GM12878 (cell line): ENCODE measurements around the gene TFCP2L1.

ENCODE experiments used
- EP300 ChIP-seq, 2 experiments: fragments of 150-350 bp in 1 of 2; IDR thresholded peaks; 2 replicates each; pipeline ENCODE4 v1.6.1; 2011 to 2012; ENCODE audit warnings: low read depth in 2 of 2, low read length in 2 of 2, borderline replicate concordance in 1 of 2, improper control_type of control experiment in 1 of 2, inconsistent platforms in 1 of 2; ENCODE audit not compliant: control insufficient read depth in 1 of 2
- FOXM1 ChIP-seq: IDR thresholded peaks from 2 replicates; pipeline ENCODE4 v1.6.1; 2012; ENCODE audit warnings: low read depth, mild to moderate bottlenecking, inconsistent platforms, low read length, moderate library complexity
- KDM1A ChIP-seq: fragments of 200-600 bp; sonication (generic); IDR thresholded peaks from 2 replicates; pipeline ENCODE4 v1.6.1; 2016; ENCODE audit warnings: borderline replicate concordance
- POLR2A ChIP-seq: IDR thresholded peaks from 2 replicates; pipeline ENCODE4 v1.6.1; 2011; ENCODE audit warnings: low read depth, mild to moderate bottlenecking, low read length
- POU2F2 ChIP-seq: IDR thresholded peaks from 3 replicates; pipeline ENCODE4 v1.6.1; 2011; ENCODE audit warnings: low read depth, mild to moderate bottlenecking, low read length, borderline replicate concordance
- RAD51 ChIP-seq: fragments of 450-650 bp; IDR thresholded peaks from 2 replicates; pipeline ENCODE4 v1.6.1; 2016; ENCODE audit warnings: moderate library complexity, mild to moderate bottlenecking, inconsistent platforms
- STAT3 ChIP-seq: IDR thresholded peaks from 2 replicates; pipeline ENCODE4 v1.6.1; 2011; ENCODE audit warnings: low read depth, low read length, improper control_type of control experiment
- SUPT20H ChIP-seq: IDR thresholded peaks from 2 replicates; pipeline ENCODE4 v1.6.1; 2011; ENCODE audit warnings: low read depth, mild to moderate bottlenecking, low read length, moderate library complexity, borderline replicate concordance; ENCODE audit not compliant: control insufficient read depth
- SUZ12 ChIP-seq: fragments of 200-600 bp; sonication (generic); IDR thresholded peaks from one replicate; pipeline ENCODE4 v1.6.1; 2018; ENCODE audit warnings: antibody characterized with exemption, mild to moderate bottlenecking; ENCODE audit not compliant: unreplicated experiment
- ZNF274 ChIP-seq: IDR thresholded peaks from one replicate; pipeline ENCODE4 v1.8.0; 2011; ENCODE audit not compliant: insufficient read length, insufficient read depth
- TF ChIP-seq, protein P1 (sequence below), 3 experiments: IDR thresholded peaks in 2 of 3; conservative IDR thresholded peaks in 1 of 3; 2 replicates each; pipeline ENCODE4 v1.5.1; 2011; ENCODE audit warnings: low read depth in 3 of 3, low read length in 3 of 3, mild to moderate bottlenecking in 3 of 3, control low read depth in 2 of 3, moderate library complexity in 2 of 3, inconsistent platforms in 1 of 3, mixed read lengths in 1 of 3; ENCODE audit not compliant: control insufficient read depth in 2 of 3, insufficient read depth in 1 of 3; ENCODE audit errors: extremely low read depth in 1 of 3

DNA sequence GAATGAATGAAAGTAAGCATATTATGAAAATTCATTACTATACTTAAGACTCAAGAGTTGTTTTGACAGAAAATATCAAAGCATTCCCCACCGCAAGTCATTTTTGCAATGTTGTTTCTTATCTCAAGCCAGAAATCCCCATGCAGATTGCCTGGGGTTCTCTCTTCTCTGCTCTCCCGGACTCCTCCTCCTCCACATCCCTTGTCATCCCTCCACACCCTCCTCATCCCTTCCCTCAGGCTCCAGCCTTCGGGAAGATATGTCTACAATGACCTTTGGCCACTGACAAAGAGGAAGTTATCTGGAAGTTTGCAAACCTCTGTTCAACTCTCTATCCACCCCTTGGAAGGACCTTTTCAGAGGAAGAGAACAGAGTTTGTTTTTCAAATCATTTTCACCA lies 11.9 kb downstream of the TFCP2L1 start:
- TF ChIP-seq FOXM1 = no peak
- TF ChIP-seq, protein P1, sequence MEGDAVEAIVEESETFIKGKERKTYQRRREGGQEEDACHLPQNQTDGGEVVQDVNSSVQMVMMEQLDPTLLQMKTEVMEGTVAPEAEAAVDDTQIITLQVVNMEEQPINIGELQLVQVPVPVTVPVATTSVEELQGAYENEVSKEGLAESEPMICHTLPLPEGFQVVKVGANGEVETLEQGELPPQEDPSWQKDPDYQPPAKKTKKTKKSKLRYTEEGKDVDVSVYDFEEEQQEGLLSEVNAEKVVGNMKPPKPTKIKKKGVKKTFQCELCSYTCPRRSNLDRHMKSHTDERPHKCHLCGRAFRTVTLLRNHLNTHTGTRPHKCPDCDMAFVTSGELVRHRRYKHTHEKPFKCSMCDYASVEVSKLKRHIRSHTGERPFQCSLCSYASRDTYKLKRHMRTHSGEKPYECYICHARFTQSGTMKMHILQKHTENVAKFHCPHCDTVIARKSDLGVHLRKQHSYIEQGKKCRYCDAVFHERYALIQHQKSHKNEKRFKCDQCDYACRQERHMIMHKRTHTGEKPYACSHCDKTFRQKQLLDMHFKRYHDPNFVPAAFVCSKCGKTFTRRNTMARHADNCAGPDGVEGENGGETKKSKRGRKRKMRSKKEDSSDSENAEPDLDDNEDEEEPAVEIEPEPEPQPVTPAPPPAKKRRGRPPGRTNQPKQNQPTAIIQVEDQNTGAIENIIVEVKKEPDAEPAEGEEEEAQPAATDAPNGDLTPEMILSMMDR (IDR thresholded peaks at IDR 0.05 in 2 of 3, conservative IDR thresholded peaks at IDR 0.05 in 1 of 3; ENCODE audit: control insufficient read depth in 2 of 3, extremely low read depth in 1 of 3, insufficient read depth in 1 of 3, low read depth in 3 of 3, low read length in 3 of 3) = no peak
- TF ChIP-seq EP300 (IDR thresholded peaks at IDR 0.05; ENCODE audit: borderline replicate concordance in 1 of 2, control insufficient read depth in 1 of 2, low read depth in 2 of 2, low read length in 2 of 2) = no peak
- no peak for TF ChIP-seq KDM1A
- TF ChIP-seq POU2F2 = no peak
- TF ChIP-seq ZNF274 = no peak
- TF ChIP-seq RAD51 = no peak
- TF ChIP-seq SUZ12 = no peak
- TF ChIP-seq SUPT20H = no peak
- no peak for TF ChIP-seq POLR2A
- no peak for TF ChIP-seq STAT3
